ENCODE data around the gene ZBTB38. TPM values are rescaled to one million over a fixed set of nuclear protein-coding genes. Genes with fewer than 3 reads are reported as not detected.
A peak's percentile ranks its signal among the peaks of the same experiment; 100 is the strongest.

Gene ZBTB38
- total and polyA plus RNA-seq, 2 of the 13 experiments (the other 11 are each of a cell fraction or from before 2014, with no cell fraction given) = 26.8 to 51.7 TPM

GRCh38 chr3:141342386-141342785, 25.9 kb upstream of the ZBTB38 start:
- H3K36me3 ChIP-seq (replicated peaks in 1 of 2; ENCODE audit: control insufficient read depth in 1 of 2, insufficient read depth in 2 of 2, low read length in 2 of 2) = no peaks in the 10 kb centered on the region
- 73% methylated on average over 5 of the region's 5 CpGs for WGBS (ENCODE audit: low lambda C conversion rate)
- H3K27me3 ChIP-seq (ENCODE audit: control insufficient read depth in 1 of 2, insufficient read depth in 2 of 2, low read length in 2 of 2) = no peaks in the 10 kb centered on the region
- H3K9me3 ChIP-seq (ENCODE audit: low read length) = no peaks in the 10 kb centered on the region
- ChIA-PET POLR2A (no interaction called here), CTCF (ENCODE audit: low intra/inter-chr PET ratio, low total read pairs) (no interaction called here)
- H3K4me2 ChIP-seq (ENCODE audit: low read depth, low read length) = no peak overlapping the region
- DNase-seq (ENCODE audit: low spot score) (no peak), ATAC-seq (no peak), FAIRE-seq (no peak)
- no peak overlapping the region for H3K27ac ChIP-seq (ENCODE audit: extremely low read length, insufficient read depth, low read length)
- H3K4me1 ChIP-seq (ENCODE audit: insufficient read depth, low read length) = peaks cover 56% of the 10 kb centered on the region
- H3K4me3 ChIP-seq (replicated peaks in 1 of 3; ENCODE audit: insufficient read depth in 1 of 3, low read depth in 2 of 3, low read length in 3 of 3) = no peak overlapping the region
- intact Hi-C loops (cut with micrococcal nuclease; ENCODE audit: unreplicated experiment) (no loop called here), in situ Hi-C loops (cut with HindIII; ENCODE audit: extremely low pct_ligation_motif_present, low pct_unique_long_range_greater_than_20kb) (no loop called here)
- H2AFZ ChIP-seq (ENCODE audit: low read length) = no peak overlapping the region
- no peak overlapping the region for H3K9ac ChIP-seq (ENCODE audit: insufficient read depth, low read depth, low read length)
- BruUV-seq (replicated peaks) = no TSS peak
- H4K20me1 ChIP-seq (ENCODE audit: insufficient read depth, low read length) = no peaks in the 10 kb centered on the region
- H3K79me2 ChIP-seq (ENCODE audit: insufficient read depth, low read length) = no peaks in the 10 kb centered on the region
- TF ChIP-seq HNRNPH1 (optimal IDR thresholded peaks at IDR 0.05; ENCODE audit: low read depth, low read length) (no peak), RBAK (CRISPR knock-in tag; IDR thresholded peaks at IDR 0.05) (no peak), MXD1 (CRISPR knock-in tag; IDR thresholded peaks at IDR 0.05) (no peak)

- FAIRE-seq (no peak), ATAC-seq (no peak), DNase-seq (ENCODE audit: low spot score) (no peak)
- Histone ChIP-seq H4K20me1 (ENCODE audit: insufficient read depth, low read length) (no peaks in the 10 kb centered on the region), H2AFZ (ENCODE audit: low read length) (no peak overlapping the region), H3K4me2 (ENCODE audit: low read depth, low read length) (peak overlapping the region; percentile 60; the same call in 1 of the 2 replicates), H3K9me3 (ENCODE audit: low read length) (no peaks in the 10 kb centered on the region), H3K36me3 (replicated peaks in 1 of 2; ENCODE audit: control insufficient read depth in 1 of 2, insufficient read depth in 2 of 2, low read length in 2 of 2) (no peaks in the 10 kb centered on the region), H3K4me3 (replicated peaks in 1 of 3; ENCODE audit: insufficient read depth in 1 of 3, low read depth in 2 of 3, low read length in 3 of 3) (no peak overlapping the region; a peak in 1 of 6 replicates), H3K27me3 (ENCODE audit: control insufficient read depth in 1 of 2, insufficient read depth in 2 of 2, low read length in 2 of 2) (no peaks in the 10 kb centered on the region), H3K79me2 (ENCODE audit: insufficient read depth, low read length) (no peaks in the 10 kb centered on the region), H3K4me1 (ENCODE audit: insufficient read depth, low read length) (peaks cover 53% of the 10 kb centered on the region), H3K27ac (ENCODE audit: extremely low read length, insufficient read depth, low read length) (peak overlapping the region; percentile 37), H3K9ac (ENCODE audit: insufficient read depth, low read depth, low read length) (no peak overlapping the region)
- CTCF ChIA-PET (ENCODE audit: low intra/inter-chr PET ratio, low total read pairs) = no interaction called here
- in situ Hi-C loops (cut with HindIII; ENCODE audit: extremely low pct_ligation_motif_present, low pct_unique_long_range_greater_than_20kb) (no loop called here), intact Hi-C loops (cut with micrococcal nuclease; ENCODE audit: unreplicated experiment) (no loop called here)
- POLR2A ChIA-PET = interaction anchor here (1.0 kb wide), 1 partner anchor 11 kb away, joined by 4 read pairs; no protein-coding TSS in a partner anchor
- BruUV-seq (replicated peaks) = no TSS peak
- 43% methylated on average over 2 of the region's 2 CpGs for WGBS (ENCODE audit: low lambda C conversion rate)
- TF ChIP-seq FOXO4 (CRISPR knock-in tag; conservative IDR thresholded peaks at IDR 0.05) (0 out of 2 replicates have a peak, but pooled peaks have one; percentile 57), KDM4B (CRISPR knock-in tag; IDR thresholded peaks at IDR 0.05) (no peak)
These were observed 25.2 kb upstream of the ZBTB38 start for GRCh38 chr3:141343077-141343476.

Measured in HepG2 (cell line).